GM20431 (cell line): Measurements from ENCODE around the gene MAP3K5.
"Not testable (repeated sequence)": the region's sequence is repeated elsewhere in the genome, so short reads cannot be mapped to it uniquely, and the experiment has no call there.

Experiments
- in situ Hi-C: fragments of 300-500 bp; cut with MseI, MboI; formaldehyde crosslinking; loops from one replicate; pipeline ENCODE4 v1.15.0; 2020; ENCODE audit warnings: low sequenced_read_pairs; ENCODE audit not compliant: unreplicated experiment

The MAP3K5 gene

GRCh38 chr6:136594671-136595070, 197.6 kb downstream of the MAP3K5 start:
- in situ Hi-C loops, result no loop called here

GRCh38 chr6:136593748-136594490, 198.4 kb downstream of the MAP3K5 start:
- in situ Hi-C loops, result no loop called here

- in situ Hi-C loops, result no loop called here
Observed at GRCh38 chr6:136592930-136593673, 199.2 kb downstream of the MAP3K5 start.

- in situ Hi-C loops, result no loop called here
Observed at GRCh38 chr6:136591617-136592016, 200.7 kb downstream of the MAP3K5 start.

- in situ Hi-C loops, result not testable (repeated sequence)
Observed at GRCh38 chr6:136590846-136591245, 201.4 kb downstream of the MAP3K5 start.

- in situ Hi-C loops, result no loop called here
Observed at GRCh38 chr6:136587527-136587926, 204.8 kb downstream of the MAP3K5 start.

- in situ Hi-C loops, result no loop called here
Observed at GRCh38 chr6:136586295-136586694, 206.0 kb downstream of the MAP3K5 start.

GRCh38 chr6:136585523-136585922, 206.8 kb downstream of the MAP3K5 start:
- in situ Hi-C loops, result not testable (repeated sequence)

- in situ Hi-C loops, result not testable (repeated sequence)
Observed at GRCh38 chr6:136584290-136584689, 208.0 kb downstream of the MAP3K5 start.

- in situ Hi-C loops, result no loop called here
Observed at GRCh38 chr6:136582711-136583471, 209.4 kb downstream of the MAP3K5 start.

GRCh38 chr6:136579800-136580199, 212.5 kb downstream of the MAP3K5 start:
- in situ Hi-C loops, result no loop called here

GRCh38 chr6:136576821-136577220, 215.5 kb downstream of the MAP3K5 start:
- in situ Hi-C loops, result no loop called here

- in situ Hi-C loops, result no loop called here
Observed at GRCh38 chr6:136571496-136571895, 220.8 kb downstream of the MAP3K5 start.

- in situ Hi-C loops, result no loop called here
Observed at GRCh38 chr6:136571065-136571464, 221.2 kb downstream of the MAP3K5 start.

GRCh38 chr6:136568129-136568528, 224.1 kb downstream of the MAP3K5 start:
- in situ Hi-C loops, result no loop called here

GRCh38 chr6:136567688-136568087, 224.6 kb downstream of the MAP3K5 start:
- in situ Hi-C loops, result no loop called here

GRCh38 chr6:136566851-136567250, 225.4 kb downstream of the MAP3K5 start:
- in situ Hi-C loops, result no loop called here

- in situ Hi-C loops, result no loop called here
Observed at GRCh38 chr6:136566007-136566487, 226.2 kb downstream of the MAP3K5 start.

GRCh38 chr6:136564180-136564579, 228.1 kb downstream of the MAP3K5 start:
- in situ Hi-C loops, result no loop called here

- in situ Hi-C loops, result no loop called here
Observed at GRCh38 chr6:136563386-136564152, 228.7 kb downstream of the MAP3K5 start.
